ENCODE results near the gene MESD. TPM values are rescaled to one million over a fixed set of nuclear protein-coding genes. Genes with fewer than 3 reads are reported as not detected.

The MESD gene
- total RNA-seq, 1 donor from 2014 or later, result 24.2 TPM

GRCh38 chr15:81032818-81033217 is 43.2 kb upstream of the MESD start:
- ATAC-seq (no peak), DNase-seq (no peak)
- intact Hi-C loops (cut with DNase I), result no loop called here
- H3K27me3 ChIP-seq (ENCODE audit: low read depth), result no peaks in the 10 kb centered on the region
- no peak overlapping the region for H3K4me3 ChIP-seq
- H3K9me3 ChIP-seq, result no peaks in the 10 kb centered on the region
- no peaks in the 10 kb centered on the region for H3K36me3 ChIP-seq
- peaks cover 30% of the 10 kb centered on the region for H3K4me1 ChIP-seq
- no peak overlapping the region for H3K27ac ChIP-seq
- no peak for TF ChIP-seq CTCF (IDR thresholded peaks at IDR 0.05)

GRCh38 chr15:81032355-81032754 is 42.7 kb upstream of the MESD start:
- no peak for TF ChIP-seq CTCF (IDR thresholded peaks at IDR 0.05)
- DNase-seq (no peak), ATAC-seq (no peak)
- no peak overlapping the region for H3K27ac ChIP-seq
- H3K36me3 ChIP-seq, result no peaks in the 10 kb centered on the region
- intact Hi-C loops (cut with DNase I), result no loop called here
- H3K27me3 ChIP-seq (ENCODE audit: low read depth), result no peaks in the 10 kb centered on the region
- peaks cover 34% of the 10 kb centered on the region for H3K4me1 ChIP-seq
- no peaks in the 10 kb centered on the region for H3K9me3 ChIP-seq
- no peak overlapping the region for H3K4me3 ChIP-seq

GRCh38 chr15:81031203-81031602 is 41.6 kb upstream of the MESD start:
- intact Hi-C loops (cut with DNase I), result no loop called here
- Histone ChIP-seq H3K4me1 (peaks cover 39% of the 10 kb centered on the region), H3K27ac (no peak overlapping the region), H3K4me3 (no peak overlapping the region), H3K27me3 (ENCODE audit: low read depth) (no peaks in the 10 kb centered on the region), H3K36me3 (no peaks in the 10 kb centered on the region), H3K9me3 (no peaks in the 10 kb centered on the region)
- ATAC-seq, result no peak
- DNase-seq, result no peak
- no peak for TF ChIP-seq CTCF (IDR thresholded peaks at IDR 0.05)

GRCh38 chr15:81030301-81030750 is 40.7 kb upstream of the MESD start:
- Histone ChIP-seq H3K27ac (no peak overlapping the region), H3K9me3 (no peaks in the 10 kb centered on the region), H3K4me1 (peaks cover 39% of the 10 kb centered on the region), H3K4me3 (no peak overlapping the region), H3K36me3 (no peaks in the 10 kb centered on the region), H3K27me3 (ENCODE audit: low read depth) (no peaks in the 10 kb centered on the region)
- no peak for DNase-seq
- no peak for TF ChIP-seq CTCF (IDR thresholded peaks at IDR 0.05)
- intact Hi-C loops (cut with DNase I), result no loop called here
- ATAC-seq, result peak in 1 of 2 donors; percentile 41

- H3K4me3 ChIP-seq, result no peak overlapping the region
- no peak for DNase-seq
- no peaks in the 10 kb centered on the region for H3K9me3 ChIP-seq
- peaks cover 44% of the 10 kb centered on the region for H3K4me1 ChIP-seq
- no peak overlapping the region for H3K27ac ChIP-seq
- peak in 1 of 2 donors; percentile 18 for ATAC-seq
- no peaks in the 10 kb centered on the region for H3K27me3 ChIP-seq (ENCODE audit: low read depth)
- intact Hi-C loops (cut with DNase I), result no loop called here
- H3K36me3 ChIP-seq, result no peaks in the 10 kb centered on the region
- no peak for TF ChIP-seq CTCF (IDR thresholded peaks at IDR 0.05)
Observed at GRCh38 chr15:81029414-81030300, 40.0 kb upstream of the MESD start.
